Loucy (cell line): ENCODE measurements around the gene NBDY.

ENCODE experiments used
- H2AFZ ChIP-seq: fragments of 200-600 bp; sonication (generic); 2 replicates; pipeline ENCODE4 v1.6.0; 2016; ENCODE audit warnings: antibody characterized with exemption, mild to moderate bottlenecking, low read length, moderate library complexity
- H3F3A ChIP-seq: fragments of 200-600 bp; 2 replicates; pipeline ENCODE4 v1.6.0; 2016; ENCODE audit warnings: antibody characterized with exemption, low read depth, mild to moderate bottlenecking
- H3K27me3 ChIP-seq: fragments of 200-600 bp; sonication (generic); 2 replicates; pipeline ENCODE4 v1.6.1; 2014; ENCODE audit warnings: low read length, mild to moderate bottlenecking; ENCODE audit not compliant: insufficient read depth, poor library complexity, severe bottlenecking
- H3K36me3 ChIP-seq: fragments of 200-600 bp; sonication (generic); 2 replicates; pipeline ENCODE4 v1.6.1; 2016; ENCODE audit warnings: low read length; ENCODE audit not compliant: insufficient read depth
- H3K4me1 ChIP-seq: fragments of 200-600 bp; sonication (generic); 2 replicates; pipeline ENCODE4 v1.5.1; 2014; ENCODE audit warnings: low read length, mild to moderate bottlenecking; ENCODE audit not compliant: insufficient read depth, poor library complexity, severe bottlenecking
- H3K4me2 ChIP-seq: fragments of 200-600 bp; sonication (generic); 2 replicates; pipeline ENCODE4 v1.6.0; 2014; ENCODE audit warnings: antibody characterized with exemption, low read length, low read depth, mild to moderate bottlenecking; ENCODE audit not compliant: poor library complexity, severe bottlenecking
- H3K4me3 ChIP-seq: fragments of 200-600 bp; sonication (generic); 2 replicates; pipeline ENCODE4 v1.5.1; 2014; ENCODE audit warnings: low read length, mild to moderate bottlenecking, mixed read lengths; ENCODE audit not compliant: poor library complexity, severe bottlenecking
- H3K79me2 ChIP-seq: fragments of 200-600 bp; sonication (generic); 2 replicates; pipeline ENCODE4 v1.6.1; 2014; ENCODE audit warnings: low read length; ENCODE audit not compliant: insufficient read depth
- H3K9ac ChIP-seq: fragments of 200-600 bp; sonication (generic); 2 replicates; pipeline ENCODE4 v1.6.0; 2014; ENCODE audit warnings: mild to moderate bottlenecking, low read depth, low read length, moderate library complexity; ENCODE audit not compliant: poor library complexity, severe bottlenecking
- H3K9me2 ChIP-seq: fragments of 200-600 bp; sonication (generic); replicated peaks from 2 replicates; pipeline ENCODE4 v1.6.1; 2016; ENCODE audit warnings: low read depth, low read length, mixed read lengths
- H3K9me3 ChIP-seq: fragments of 200-600 bp; sonication (generic); 2 replicates; pipeline ENCODE4 v1.6.1; 2014; ENCODE audit warnings: mild to moderate bottlenecking, antibody characterized with exemption, low read length, low read depth; ENCODE audit not compliant: insufficient read depth
- H4K20me1 ChIP-seq: fragments of 200-600 bp; sonication (generic); 2 replicates; pipeline ENCODE4 v1.6.0; 2014; ENCODE audit warnings: antibody characterized with exemption, low read length, mild to moderate bottlenecking; ENCODE audit not compliant: insufficient read depth, poor library complexity, severe bottlenecking
- EZH2phosphoT487 ChIP-seq: fragments of 200-600 bp; IDR thresholded peaks from 2 replicates; pipeline ENCODE4 v1.6.1; 2018; ENCODE audit warnings: antibody characterized with exemption, mild to moderate bottlenecking, moderate library complexity, borderline replicate concordance
- TF ChIP-seq, protein P1 (sequence below): fragments of 200-600 bp; sonication (generic); conservative IDR thresholded peaks from 2 replicates; pipeline ENCODE4 v1.5.1; 2014; ENCODE audit warnings: mild to moderate bottlenecking, antibody characterized with exemption, low read length

The NBDY gene

DNA sequence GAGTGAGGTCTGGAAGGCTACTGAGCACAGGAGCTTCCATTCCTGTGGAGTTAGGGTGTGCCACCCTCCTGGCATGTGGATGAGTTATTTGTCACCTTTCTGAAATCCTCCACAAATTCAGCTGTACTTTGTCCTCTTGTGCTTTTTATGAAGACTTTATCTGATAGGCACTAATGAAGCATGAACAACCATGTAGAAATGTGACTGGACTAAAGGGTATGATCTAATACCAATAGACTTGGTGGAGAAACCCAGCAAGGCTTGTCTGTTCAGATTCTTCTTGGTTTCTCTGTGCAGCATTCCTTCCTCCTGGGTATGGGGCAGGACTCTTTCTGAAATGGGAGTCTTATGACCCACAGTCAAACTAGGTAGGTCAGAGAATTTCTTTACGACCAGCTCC is 9.6 kb downstream of the NBDY start:
- H4K20me1 ChIP-seq, result peaks cover 16% of the 10 kb centered on the region
- H3K36me3 ChIP-seq, result peaks cover 7% of the 10 kb centered on the region; the same call in 1 of the 2 replicates
- H2AFZ ChIP-seq, result no peak overlapping the region
- H3K9me3 ChIP-seq, result peaks cover 4% of the 10 kb centered on the region; the same call in 1 of the 2 replicates
- TF ChIP-seq, protein P1, sequence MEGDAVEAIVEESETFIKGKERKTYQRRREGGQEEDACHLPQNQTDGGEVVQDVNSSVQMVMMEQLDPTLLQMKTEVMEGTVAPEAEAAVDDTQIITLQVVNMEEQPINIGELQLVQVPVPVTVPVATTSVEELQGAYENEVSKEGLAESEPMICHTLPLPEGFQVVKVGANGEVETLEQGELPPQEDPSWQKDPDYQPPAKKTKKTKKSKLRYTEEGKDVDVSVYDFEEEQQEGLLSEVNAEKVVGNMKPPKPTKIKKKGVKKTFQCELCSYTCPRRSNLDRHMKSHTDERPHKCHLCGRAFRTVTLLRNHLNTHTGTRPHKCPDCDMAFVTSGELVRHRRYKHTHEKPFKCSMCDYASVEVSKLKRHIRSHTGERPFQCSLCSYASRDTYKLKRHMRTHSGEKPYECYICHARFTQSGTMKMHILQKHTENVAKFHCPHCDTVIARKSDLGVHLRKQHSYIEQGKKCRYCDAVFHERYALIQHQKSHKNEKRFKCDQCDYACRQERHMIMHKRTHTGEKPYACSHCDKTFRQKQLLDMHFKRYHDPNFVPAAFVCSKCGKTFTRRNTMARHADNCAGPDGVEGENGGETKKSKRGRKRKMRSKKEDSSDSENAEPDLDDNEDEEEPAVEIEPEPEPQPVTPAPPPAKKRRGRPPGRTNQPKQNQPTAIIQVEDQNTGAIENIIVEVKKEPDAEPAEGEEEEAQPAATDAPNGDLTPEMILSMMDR, result no peak
- no peak for TF ChIP-seq EZH2phosphoT487
- peaks cover 64% of the 10 kb centered on the region for H3K79me2 ChIP-seq
- H3K27me3 ChIP-seq, result no peaks in the 10 kb centered on the region
- no peaks in the 10 kb centered on the region for H3K9me2 ChIP-seq
- H3K4me1 ChIP-seq, result peaks cover 4% of the 10 kb centered on the region
- no peak overlapping the region for H3K4me2 ChIP-seq
- H3K4me3 ChIP-seq, result no peak overlapping the region
- H3K9ac ChIP-seq, result no peak overlapping the region
- no peaks in the 10 kb centered on the region for H3F3A ChIP-seq

DNA sequence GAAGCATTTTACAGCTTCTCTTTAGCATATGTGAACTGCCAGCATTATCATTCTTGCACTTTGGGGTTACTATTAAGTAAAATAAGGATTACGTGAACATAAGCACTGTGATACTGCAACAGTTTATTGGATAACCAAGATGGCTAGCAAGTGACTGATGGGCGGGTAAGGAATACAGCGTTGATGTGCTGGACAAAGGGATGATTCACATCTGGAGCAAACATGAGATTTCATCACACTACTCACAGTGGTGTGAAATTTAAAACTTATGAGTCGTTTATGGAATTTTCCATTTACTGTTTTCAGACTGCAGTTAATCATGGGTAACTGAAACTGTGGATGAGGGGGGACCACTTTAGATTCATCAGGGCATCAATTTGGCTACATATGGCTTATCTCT is 16.0 kb downstream of the NBDY start:
- Histone ChIP-seq H3K36me3 (no peaks in the 10 kb centered on the region; the same call in 1 of the 2 replicates), H3K9me3 (peaks cover 4% of the 10 kb centered on the region; the same call in 1 of the 2 replicates), H4K20me1 (peaks cover 25% of the 10 kb centered on the region), H3K9me2 (no peaks in the 10 kb centered on the region), H3K27me3 (no peaks in the 10 kb centered on the region), H3K4me2 (no peak overlapping the region), H3K4me1 (no peaks in the 10 kb centered on the region), H3K9ac (no peak overlapping the region), H2AFZ (no peak overlapping the region), H3K4me3 (no peak overlapping the region), H3K79me2 (peaks cover 76% of the 10 kb centered on the region), H3F3A (no peaks in the 10 kb centered on the region)
- TF ChIP-seq, protein P1, result no peak
- no peak for TF ChIP-seq EZH2phosphoT487

DNA sequence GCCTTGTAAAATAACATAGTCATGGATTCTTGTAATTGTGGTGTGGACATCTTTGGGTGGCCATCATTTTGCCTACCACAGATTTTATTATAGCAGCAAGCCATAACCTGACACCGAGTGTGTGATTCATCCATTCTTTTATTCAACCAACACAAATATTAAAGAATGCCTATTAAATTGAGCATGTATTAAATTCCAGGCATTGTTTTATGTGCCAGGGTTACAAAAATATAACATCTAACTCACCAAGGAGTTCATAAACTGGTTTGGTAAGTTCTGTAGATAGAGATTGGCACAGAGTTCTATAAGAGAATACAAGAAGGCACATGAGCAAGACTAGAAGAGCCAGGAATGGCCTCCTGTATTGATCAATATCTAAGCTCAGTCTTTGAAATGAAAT is 18.0 kb downstream of the NBDY start:
- H3K9me3 ChIP-seq, result peaks cover under 1% of the 10 kb centered on the region; the same call in 1 of the 2 replicates
- no peaks in the 10 kb centered on the region for H3K27me3 ChIP-seq
- H3K4me3 ChIP-seq, result no peak overlapping the region
- H2AFZ ChIP-seq, result no peak overlapping the region
- no peaks in the 10 kb centered on the region for H3F3A ChIP-seq
- H3K9ac ChIP-seq, result no peak overlapping the region
- TF ChIP-seq EZH2phosphoT487, result no peak
- TF ChIP-seq, protein P1, result no peak
- no peak overlapping the region for H3K4me2 ChIP-seq
- no peaks in the 10 kb centered on the region; the same call in 1 of the 2 replicates for H3K36me3 ChIP-seq
- peaks cover 66% of the 10 kb centered on the region for H3K79me2 ChIP-seq
- peaks cover 33% of the 10 kb centered on the region for H4K20me1 ChIP-seq
- H3K4me1 ChIP-seq, result no peaks in the 10 kb centered on the region
- no peaks in the 10 kb centered on the region for H3K9me2 ChIP-seq
